AG10803 (cell line): ENCODE measurements around the gene TBC1D14.

Source experiments
- DNase-seq: peaks from one replicate; pipeline ENCODE4 v3.0.0; 2010; ENCODE audit warnings: low read depth
- H3K4me3 ChIP-seq: 2 replicates; pipeline ENCODE4 v1.5.1; 2011; ENCODE audit warnings: mild to moderate bottlenecking, low read length, control low read depth
- CTCF ChIP-seq: conservative IDR thresholded peaks from 2 replicates; pipeline ENCODE4 v1.5.1; 2011; ENCODE audit warnings: mild to moderate bottlenecking, low read length, control low read depth, inconsistent platforms

Gene TBC1D14

GRCh38 chr4:6955261-6955911 lies 45.8 kb downstream of the TBC1D14 start:
- H3K4me3 ChIP-seq = no peak overlapping the region
- no peak for TF ChIP-seq CTCF
- no peak for DNase-seq

- no peak overlapping the region for H3K4me3 ChIP-seq
- no peak for TF ChIP-seq CTCF
- no peak for DNase-seq
These were observed 46.4 kb downstream of the TBC1D14 start for GRCh38 chr4:6956087-6956433.

GRCh38 chr4:6956434-6957147 lies 47.0 kb downstream of the TBC1D14 start:
- no peak overlapping the region for H3K4me3 ChIP-seq
- no peak for DNase-seq
- TF ChIP-seq CTCF = no peak

GRCh38 chr4:6957148-6957520 lies 47.5 kb downstream of the TBC1D14 start:
- DNase-seq = no peak
- H3K4me3 ChIP-seq = no peak overlapping the region
- TF ChIP-seq CTCF = no peak

- no peak for TF ChIP-seq CTCF
- no peak overlapping the region for H3K4me3 ChIP-seq
- no peak for DNase-seq
These were observed 48.4 kb downstream of the TBC1D14 start for GRCh38 chr4:6957994-6958393.

- no peak for DNase-seq
- no peak for TF ChIP-seq CTCF
- H3K4me3 ChIP-seq = no peak overlapping the region
These were observed 49.6 kb downstream of the TBC1D14 start for GRCh38 chr4:6959261-6959660.

GRCh38 chr4:6960154-6960553 lies 50.5 kb downstream of the TBC1D14 start:
- no peak for DNase-seq
- TF ChIP-seq CTCF = no peak

More at GRCh38 chr4:6960154-6960553, 50.5 kb downstream of the TBC1D14 start:
- no peak overlapping the region for H3K4me3 ChIP-seq
